ENCODE measurements around the gene OPHN1. TPM values are rescaled to one million over a fixed set of nuclear protein-coding genes. Genes with fewer than 3 reads are reported as not detected.
"Not testable (repeated sequence)": the region's sequence is repeated elsewhere in the genome, so short reads cannot be mapped to it uniquely, and the experiment has no call there.

The OPHN1 gene
- total and polyA plus RNA-seq, 2 experiments from 2014 or later: 4.5 to 5.6 TPM

DNA sequence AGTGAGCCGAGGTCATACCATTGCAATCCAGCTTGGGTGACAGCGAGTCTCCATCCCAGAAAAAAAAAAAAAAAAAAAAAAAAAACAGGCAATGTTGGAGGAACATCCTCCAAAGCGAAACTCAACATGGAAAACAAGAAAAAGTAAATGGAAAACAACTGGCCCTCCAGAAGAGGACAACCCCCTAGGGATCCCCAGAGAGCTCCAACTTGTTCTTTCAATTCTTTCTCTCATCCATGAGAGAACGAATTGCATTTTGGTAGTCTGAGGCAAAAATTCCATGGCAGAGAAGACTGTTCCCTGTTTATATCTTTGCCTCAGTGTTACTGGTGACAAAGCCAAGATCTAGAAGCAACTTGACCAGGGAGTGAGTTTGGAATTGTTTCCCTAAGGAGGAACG lies 49.8 kb downstream of the OPHN1 start:
- no peak for DNase-seq (ENCODE audit: low spot score)
- Histone ChIP-seq H3K27me3 (no peaks in the 10 kb centered on the region), H3K27ac (no peak overlapping the region), H3K4me2 (no peak overlapping the region), H3K36me3 (replicated peaks; ENCODE audit: insufficient read depth, low read depth) (no peaks in the 10 kb centered on the region), H4K20me1 (ENCODE audit: insufficient read depth, poor library complexity, severe bottlenecking) (no peaks in the 10 kb centered on the region), H3K9me2 (replicated peaks; ENCODE audit: insufficient read depth) (no peaks in the 10 kb centered on the region), H3K9me3 (ENCODE audit: low read depth) (no peaks in the 10 kb centered on the region), H3K79me2 (no peaks in the 10 kb centered on the region), H3K4me1 (ENCODE audit: insufficient read depth) (no peaks in the 10 kb centered on the region), H3K4me3 (no peak overlapping the region), H2AFZ (no peak overlapping the region)
- WGBS (ENCODE audit: low lambda C conversion rate, missing lambda C conversion rate): 66% methylated on average over 5 of the region's 5 CpGs
- TF ChIP-seq, protein P1, sequence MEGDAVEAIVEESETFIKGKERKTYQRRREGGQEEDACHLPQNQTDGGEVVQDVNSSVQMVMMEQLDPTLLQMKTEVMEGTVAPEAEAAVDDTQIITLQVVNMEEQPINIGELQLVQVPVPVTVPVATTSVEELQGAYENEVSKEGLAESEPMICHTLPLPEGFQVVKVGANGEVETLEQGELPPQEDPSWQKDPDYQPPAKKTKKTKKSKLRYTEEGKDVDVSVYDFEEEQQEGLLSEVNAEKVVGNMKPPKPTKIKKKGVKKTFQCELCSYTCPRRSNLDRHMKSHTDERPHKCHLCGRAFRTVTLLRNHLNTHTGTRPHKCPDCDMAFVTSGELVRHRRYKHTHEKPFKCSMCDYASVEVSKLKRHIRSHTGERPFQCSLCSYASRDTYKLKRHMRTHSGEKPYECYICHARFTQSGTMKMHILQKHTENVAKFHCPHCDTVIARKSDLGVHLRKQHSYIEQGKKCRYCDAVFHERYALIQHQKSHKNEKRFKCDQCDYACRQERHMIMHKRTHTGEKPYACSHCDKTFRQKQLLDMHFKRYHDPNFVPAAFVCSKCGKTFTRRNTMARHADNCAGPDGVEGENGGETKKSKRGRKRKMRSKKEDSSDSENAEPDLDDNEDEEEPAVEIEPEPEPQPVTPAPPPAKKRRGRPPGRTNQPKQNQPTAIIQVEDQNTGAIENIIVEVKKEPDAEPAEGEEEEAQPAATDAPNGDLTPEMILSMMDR (IDR thresholded peaks at IDR 0.05; ENCODE audit: poor library complexity): no peak
- no peak for TF ChIP-seq EZH2 (IDR thresholded peaks at IDR 0.05; ENCODE audit: borderline replicate concordance)
- TF ChIP-seq EZH2phosphoT487 (IDR thresholded peaks at IDR 0.05; ENCODE audit: low read depth, severe bottlenecking, unreplicated experiment): no peak

GRCh38 chrX:68377579-68377978 lies 55.7 kb downstream of the OPHN1 start:
- H3K27me3 ChIP-seq; H3K36me3 ChIP-seq (replicated peaks; ENCODE audit: insufficient read depth, low read depth); H3K4me1 ChIP-seq (ENCODE audit: insufficient read depth); H3K4me3 ChIP-seq; H4K20me1 ChIP-seq (ENCODE audit: insufficient read depth, poor library complexity, severe bottlenecking); H3K4me2 ChIP-seq; H2AFZ ChIP-seq; H3K9me3 ChIP-seq (ENCODE audit: low read depth); H3K9me2 ChIP-seq (replicated peaks; ENCODE audit: insufficient read depth); H3K79me2 ChIP-seq; H3K27ac ChIP-seq; DNase-seq (ENCODE audit: low spot score): not testable (repeated sequence)
- 91% methylated on average over 5 of the region's 5 CpGs for WGBS (ENCODE audit: low lambda C conversion rate, missing lambda C conversion rate)

- no peak overlapping the region for H2AFZ ChIP-seq
- H3K4me3 ChIP-seq: no peak overlapping the region
- no peak for DNase-seq (ENCODE audit: low spot score)
- no peaks in the 10 kb centered on the region for H3K79me2 ChIP-seq
- H3K27ac ChIP-seq: no peak overlapping the region
- H3K4me1 ChIP-seq (ENCODE audit: insufficient read depth): no peaks in the 10 kb centered on the region
- TF ChIP-seq EZH2phosphoT487 (IDR thresholded peaks at IDR 0.05; ENCODE audit: low read depth, severe bottlenecking, unreplicated experiment) (no peak), EZH2 (IDR thresholded peaks at IDR 0.05; ENCODE audit: borderline replicate concordance) (no peak)
- TF ChIP-seq, protein P1 (IDR thresholded peaks at IDR 0.05; ENCODE audit: poor library complexity): no peak
- no peaks in the 10 kb centered on the region for H3K9me2 ChIP-seq (replicated peaks; ENCODE audit: insufficient read depth)
- H4K20me1 ChIP-seq (ENCODE audit: insufficient read depth, poor library complexity, severe bottlenecking): no peaks in the 10 kb centered on the region
- H3K36me3 ChIP-seq (replicated peaks; ENCODE audit: insufficient read depth, low read depth): no peaks in the 10 kb centered on the region
- H3K27me3 ChIP-seq: no peaks in the 10 kb centered on the region
- H3K9me3 ChIP-seq (ENCODE audit: low read depth): no peaks in the 10 kb centered on the region
- no peak overlapping the region for H3K4me2 ChIP-seq
Observed at GRCh38 chrX:68376373-68376772, 56.9 kb downstream of the OPHN1 start.

GRCh38 chrX:68375803-68376202 lies 57.5 kb downstream of the OPHN1 start:
- H3K27me3 ChIP-seq: no peaks in the 10 kb centered on the region
- no peak overlapping the region for H3K4me2 ChIP-seq
- no peaks in the 10 kb centered on the region for H3K79me2 ChIP-seq
- H3K9me3 ChIP-seq (ENCODE audit: low read depth): no peaks in the 10 kb centered on the region
- H3K36me3 ChIP-seq (replicated peaks; ENCODE audit: insufficient read depth, low read depth): no peaks in the 10 kb centered on the region
- TF ChIP-seq EZH2 (IDR thresholded peaks at IDR 0.05; ENCODE audit: borderline replicate concordance) (no peak), EZH2phosphoT487 (IDR thresholded peaks at IDR 0.05; ENCODE audit: low read depth, severe bottlenecking, unreplicated experiment) (no peak)
- TF ChIP-seq, protein P1 (IDR thresholded peaks at IDR 0.05; ENCODE audit: poor library complexity): no peak
- no peak overlapping the region for H3K27ac ChIP-seq
- no peak for DNase-seq (ENCODE audit: low spot score)
- H3K4me3 ChIP-seq: no peak overlapping the region
- H3K9me2 ChIP-seq (replicated peaks; ENCODE audit: insufficient read depth): no peaks in the 10 kb centered on the region
- H3K4me1 ChIP-seq (ENCODE audit: insufficient read depth): no peaks in the 10 kb centered on the region
- no peak overlapping the region for H2AFZ ChIP-seq
- H4K20me1 ChIP-seq (ENCODE audit: insufficient read depth, poor library complexity, severe bottlenecking): no peaks in the 10 kb centered on the region
- WGBS (ENCODE audit: low lambda C conversion rate, missing lambda C conversion rate): 69% methylated on average over 2 of the region's 2 CpGs

All from hepatocyte (in vitro differentiated cells).